Measurements from ENCODE around the gene GLA. TPM values are rescaled to one million over a fixed set of nuclear protein-coding genes. Genes with fewer than 3 reads are reported as not detected.

The GLA gene
- total and polyA plus RNA-seq, 2 of the 4 experiments (the other 2 are of a cell fraction) = 27.9 to 38.7 TPM

DNA sequence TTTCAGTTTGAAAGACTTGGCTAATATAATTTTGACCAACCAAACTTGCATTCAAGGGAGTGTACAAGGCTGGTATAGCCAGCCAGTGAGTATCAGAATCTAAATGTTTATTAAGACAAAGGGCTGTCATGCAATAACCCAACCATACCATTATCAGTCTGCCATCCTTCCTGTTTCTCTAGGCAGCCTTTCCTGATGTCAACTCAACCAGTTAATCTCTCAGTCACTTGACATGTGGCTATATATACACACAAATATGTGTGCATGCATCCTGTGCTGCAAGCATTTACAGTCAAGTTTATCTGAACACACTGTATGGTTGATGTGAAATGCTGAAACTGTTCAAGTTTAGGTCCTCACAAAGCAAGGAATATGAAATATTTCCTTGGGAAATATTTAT lies 38.9 kb downstream of the GLA start:
- Histone ChIP-seq H2AK9ac (replicated peaks; ENCODE audit: low read depth, low read length, poor library complexity) (no peak overlapping the region), H2AFZ (replicated peaks; ENCODE audit: low read length, poor library complexity) (no peak overlapping the region), H3K9ac (ENCODE audit: low read depth, low read length) (no peak overlapping the region), H3K9me3 (ENCODE audit: control insufficient read depth, insufficient read depth, low read length) (no peaks in the 10 kb centered on the region), H3K9me1 (ENCODE audit: insufficient read depth, low read length) (no peaks in the 10 kb centered on the region), H4K20me1 (ENCODE audit: insufficient read depth, low read length) (no peaks in the 10 kb centered on the region), H2AK5ac (ENCODE audit: low read depth, low read length) (no peak overlapping the region), H3K27me3 (ENCODE audit: control insufficient read depth, insufficient read depth, low read length) (peaks cover 3% of the 10 kb centered on the region), H3K27ac (ENCODE audit: insufficient read depth, low read length) (no peak overlapping the region), H3K79me1 (ENCODE audit: low read depth in 1 of 2, low read length in 2 of 2) (no peaks in the 10 kb centered on the region), H3K23ac (ENCODE audit: low read depth, low read length) (no peak overlapping the region), H2BK5ac (ENCODE audit: low read depth, low read length, poor library complexity, severe bottlenecking) (no peak overlapping the region), H3K14ac (replicated peaks; ENCODE audit: low read depth, low read length) (no peak overlapping the region), H4K5ac (ENCODE audit: low read depth, low read length) (no peak overlapping the region), H3K56ac (ENCODE audit: extremely low read depth, insufficient read depth, low read length) (no peak overlapping the region), H3K4me2 (ENCODE audit: low read depth, low read length) (no peak overlapping the region), H2BK20ac (ENCODE audit: low read depth, low read length) (no peak overlapping the region), H3K4me3 (ENCODE audit: insufficient read depth, low read depth, low read length) (no peak overlapping the region), H4K91ac (ENCODE audit: insufficient read depth, low read depth, low read length) (no peak overlapping the region), H3K18ac (ENCODE audit: low read depth, low read length) (no peak overlapping the region), H3K4me1 (ENCODE audit: control insufficient read depth, insufficient read depth, low read length) (no peaks in the 10 kb centered on the region), H3K4ac (ENCODE audit: low read depth, low read length) (no peak overlapping the region), H3K36me3 (ENCODE audit: control insufficient read depth, insufficient read depth, low read length) (no peaks in the 10 kb centered on the region), H4K8ac (ENCODE audit: low read depth in 2 of 2, low read length in 2 of 2) (no peak overlapping the region), H2BK120ac (ENCODE audit: low read depth, low read length) (no peak overlapping the region), H2BK15ac (ENCODE audit: low read depth, low read length) (no peak overlapping the region)
- intact Hi-C loops (cut with micrococcal nuclease) = no loop called here
- dilution Hi-C loops (cut with HindIII; ENCODE audit: low sequenced_read_pairs, unreplicated experiment) = no loop called here
- in situ Hi-C loops (cut with MboI; ENCODE audit: low sequenced_read_pairs) = no loop called here
- DNase-seq (no peak), ATAC-seq (ENCODE audit: low read depth) (no peak)
- POLR2A ChIA-PET (ENCODE audit: unreplicated experiment) = no interaction called here
- no TSS peak for BruUV-seq (replicated peaks)
- CTCF ChIA-PET = interaction anchor here (1.0 kb wide), 1 partner anchor 10 kb away, joined by 3 read pairs; no protein-coding TSS in a partner anchor
- TF ChIP-seq NFE2L2 (IDR thresholded peaks at IDR 0.05; ENCODE audit: low read depth, low read length) (no peak), RAD21 (IDR thresholded peaks at IDR 0.05; ENCODE audit: low read length) (no peak), CHD1 (IDR thresholded peaks at IDR 0.05; ENCODE audit: low read depth, low read length) (no peak), SMC3 (IDR thresholded peaks at IDR 0.05; ENCODE audit: low read depth, low read length) (no peak), MXI1 (IDR thresholded peaks at IDR 0.05; ENCODE audit: borderline replicate concordance, low read depth, low read length) (no peak), RCOR1 (IDR thresholded peaks at IDR 0.05; ENCODE audit: insufficient replicate concordance, low read length) (no peak), RFX5 (IDR thresholded peaks at IDR 0.05; ENCODE audit: low read depth, low read length) (no peak), MAZ (IDR thresholded peaks at IDR 0.05; ENCODE audit: borderline replicate concordance, low read depth, low read length) (no peak), MAFK (IDR thresholded peaks at IDR 0.05; ENCODE audit: low read depth, low read length) (no peak), POLR2A (IDR thresholded peaks at IDR 0.05; ENCODE audit: low read depth, low read length) (no peak), BHLHE40 (IDR thresholded peaks at IDR 0.05; ENCODE audit: low read depth, low read length) (no peak), CEBPB (IDR thresholded peaks at IDR 0.05; ENCODE audit: low read depth, low read length) (no peak)
- TF ChIP-seq, protein P1, sequence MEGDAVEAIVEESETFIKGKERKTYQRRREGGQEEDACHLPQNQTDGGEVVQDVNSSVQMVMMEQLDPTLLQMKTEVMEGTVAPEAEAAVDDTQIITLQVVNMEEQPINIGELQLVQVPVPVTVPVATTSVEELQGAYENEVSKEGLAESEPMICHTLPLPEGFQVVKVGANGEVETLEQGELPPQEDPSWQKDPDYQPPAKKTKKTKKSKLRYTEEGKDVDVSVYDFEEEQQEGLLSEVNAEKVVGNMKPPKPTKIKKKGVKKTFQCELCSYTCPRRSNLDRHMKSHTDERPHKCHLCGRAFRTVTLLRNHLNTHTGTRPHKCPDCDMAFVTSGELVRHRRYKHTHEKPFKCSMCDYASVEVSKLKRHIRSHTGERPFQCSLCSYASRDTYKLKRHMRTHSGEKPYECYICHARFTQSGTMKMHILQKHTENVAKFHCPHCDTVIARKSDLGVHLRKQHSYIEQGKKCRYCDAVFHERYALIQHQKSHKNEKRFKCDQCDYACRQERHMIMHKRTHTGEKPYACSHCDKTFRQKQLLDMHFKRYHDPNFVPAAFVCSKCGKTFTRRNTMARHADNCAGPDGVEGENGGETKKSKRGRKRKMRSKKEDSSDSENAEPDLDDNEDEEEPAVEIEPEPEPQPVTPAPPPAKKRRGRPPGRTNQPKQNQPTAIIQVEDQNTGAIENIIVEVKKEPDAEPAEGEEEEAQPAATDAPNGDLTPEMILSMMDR (conservative IDR thresholded peaks at IDR 0.05; ENCODE audit: low read depth, low read length) = no peak
- TF ChIP-seq, protein P2, sequence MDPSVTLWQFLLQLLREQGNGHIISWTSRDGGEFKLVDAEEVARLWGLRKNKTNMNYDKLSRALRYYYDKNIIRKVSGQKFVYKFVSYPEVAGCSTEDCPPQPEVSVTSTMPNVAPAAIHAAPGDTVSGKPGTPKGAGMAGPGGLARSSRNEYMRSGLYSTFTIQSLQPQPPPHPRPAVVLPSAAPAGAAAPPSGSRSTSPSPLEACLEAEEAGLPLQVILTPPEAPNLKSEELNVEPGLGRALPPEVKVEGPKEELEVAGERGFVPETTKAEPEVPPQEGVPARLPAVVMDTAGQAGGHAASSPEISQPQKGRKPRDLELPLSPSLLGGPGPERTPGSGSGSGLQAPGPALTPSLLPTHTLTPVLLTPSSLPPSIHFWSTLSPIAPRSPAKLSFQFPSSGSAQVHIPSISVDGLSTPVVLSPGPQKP (IDR thresholded peaks at IDR 0.05; ENCODE audit: borderline replicate concordance, low read depth, low read length) = no peak
- TF ChIP-seq, protein P3, sequence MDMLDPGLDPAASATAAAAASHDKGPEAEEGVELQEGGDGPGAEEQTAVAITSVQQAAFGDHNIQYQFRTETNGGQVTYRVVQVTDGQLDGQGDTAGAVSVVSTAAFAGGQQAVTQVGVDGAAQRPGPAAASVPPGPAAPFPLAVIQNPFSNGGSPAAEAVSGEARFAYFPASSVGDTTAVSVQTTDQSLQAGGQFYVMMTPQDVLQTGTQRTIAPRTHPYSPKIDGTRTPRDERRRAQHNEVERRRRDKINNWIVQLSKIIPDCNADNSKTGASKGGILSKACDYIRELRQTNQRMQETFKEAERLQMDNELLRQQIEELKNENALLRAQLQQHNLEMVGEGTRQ (IDR thresholded peaks at IDR 0.05; ENCODE audit: low read depth, low read length) = no peak
